Activated CD8-positive, alpha-beta memory T cell treated with anti-CD3 and anti-CD28 coated beads for 4 hours (primary cell): ENCODE measurements around the gene SLC12A8.

Source experiments
- DNase-seq, 2 donors: peaks; one replicate each; pipeline ENCODE4 v3.0.0-alpha.2; 2020; ENCODE audit warnings: low read depth in 2 of 2

SLC12A8 gene

DNA sequence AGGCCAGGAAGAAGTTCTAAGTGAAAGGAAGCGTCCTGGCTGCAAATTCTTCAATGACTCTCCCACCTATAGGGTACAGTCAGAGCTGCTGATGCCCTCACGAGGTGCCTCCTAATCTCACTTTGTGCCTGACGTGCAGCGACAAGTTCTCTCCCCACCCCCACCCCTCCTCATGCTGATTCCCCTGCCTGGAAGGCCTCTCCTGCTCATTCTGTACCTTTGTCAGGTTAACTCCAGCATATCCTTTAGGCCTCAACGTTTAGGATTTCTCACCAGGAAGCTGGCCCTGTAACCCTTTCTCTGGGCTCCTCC is 25.0 kb downstream of the SLC12A8 start:
- DNase-seq, result no peak

DNA sequence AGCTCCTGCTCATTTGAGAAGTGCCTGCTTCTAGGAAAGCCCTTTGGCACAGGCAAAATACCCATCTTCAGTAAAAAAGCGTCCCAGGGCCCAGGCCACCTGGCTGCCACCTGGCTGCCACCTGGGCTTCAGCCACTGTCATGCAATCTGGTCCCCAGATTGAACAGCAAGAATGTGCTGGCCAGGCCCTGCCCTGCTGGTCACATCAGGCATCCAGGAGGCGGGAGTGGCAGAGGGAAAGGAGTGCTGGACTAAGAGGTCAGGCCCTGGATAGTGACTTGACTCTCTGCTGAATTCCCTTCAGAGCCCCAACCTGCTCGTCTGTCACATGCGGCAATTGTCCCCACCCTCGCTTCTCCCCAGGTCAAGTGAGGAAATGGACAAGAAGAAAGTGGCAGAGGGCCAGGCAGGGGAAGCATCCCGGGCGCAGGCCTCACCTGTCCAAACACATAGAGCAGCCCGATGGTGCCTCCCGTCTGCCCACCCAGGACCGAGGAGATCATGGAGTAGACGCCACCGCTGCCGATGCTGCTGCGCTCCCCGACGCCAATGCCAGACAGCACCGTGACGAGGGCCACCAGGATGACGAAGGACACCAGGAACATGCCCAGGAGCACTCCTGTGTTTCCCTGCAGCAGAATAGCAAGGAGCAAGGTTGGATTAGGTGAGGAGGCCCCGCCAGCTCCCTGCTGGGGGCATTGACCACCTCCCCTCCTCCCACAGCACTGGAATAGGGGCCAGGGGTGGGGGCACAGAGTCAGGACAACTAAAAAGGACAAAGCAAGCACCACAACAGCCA is 25.5 kb downstream of the SLC12A8 start:
- DNase-seq, result no peak

DNA sequence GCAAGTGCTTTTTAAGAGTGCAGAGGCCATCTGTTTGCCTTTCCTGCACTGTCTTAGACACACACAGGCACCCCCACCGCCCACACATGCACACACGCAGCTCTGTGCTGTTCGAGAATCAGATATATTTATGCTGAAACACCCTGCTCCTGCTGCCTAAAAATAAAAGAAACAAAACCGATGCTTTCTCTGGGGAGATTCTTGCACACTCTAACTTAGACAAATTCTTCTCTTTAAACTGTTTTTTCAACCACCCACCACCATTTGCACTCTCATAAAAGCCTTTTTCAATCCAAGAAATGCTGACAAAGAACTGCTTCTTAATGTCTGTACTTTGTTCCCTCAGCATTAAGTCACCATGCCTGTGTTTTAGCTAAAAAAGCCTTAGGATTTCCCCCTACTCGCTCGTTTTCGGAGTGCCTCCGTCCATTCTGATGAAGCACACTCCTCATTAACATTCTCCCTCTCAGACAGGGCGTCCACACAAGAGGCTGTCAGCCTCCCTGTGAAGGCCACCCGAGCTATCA is 26.2 kb downstream of the SLC12A8 start:
- DNase-seq, result no peak

DNA sequence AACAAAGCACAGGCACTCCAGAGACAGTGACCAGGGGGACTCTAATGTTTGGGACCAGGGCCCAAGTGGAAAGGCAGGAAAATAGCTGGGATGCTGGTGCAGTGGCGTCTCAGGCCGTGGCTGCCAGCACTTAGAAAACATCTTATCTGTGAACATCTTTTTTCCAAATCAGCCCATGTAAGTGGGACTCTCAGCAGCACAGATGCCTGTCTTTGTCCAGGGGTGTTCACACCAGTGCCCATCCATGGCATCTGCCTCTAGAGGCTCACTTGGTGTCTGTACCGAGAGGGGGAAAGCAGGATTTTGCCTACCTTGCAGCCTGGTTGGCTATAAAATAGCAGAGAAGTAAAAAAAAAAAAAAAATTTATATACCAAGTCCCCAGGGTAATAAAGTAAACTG is 26.7 kb downstream of the SLC12A8 start:
- DNase-seq, result no peak

DNA sequence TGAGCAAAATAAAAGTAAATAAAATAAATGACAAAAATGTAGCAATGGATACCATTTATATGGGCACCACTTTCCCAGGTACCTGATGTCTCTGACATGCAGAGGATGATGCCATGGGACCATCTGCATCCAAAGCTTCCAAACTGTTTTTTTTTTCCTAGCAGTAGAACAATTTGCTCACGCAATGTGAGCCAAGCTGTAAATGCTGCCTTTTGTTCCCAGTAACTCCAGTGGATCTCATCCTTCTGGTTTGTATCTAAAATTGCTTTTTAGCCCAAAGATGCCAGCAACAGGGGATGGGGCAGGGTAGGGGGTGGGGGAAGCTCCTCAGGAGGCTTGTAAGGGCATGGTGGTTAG is 32.7 kb downstream of the SLC12A8 start:
- DNase-seq, result no peak

DNA sequence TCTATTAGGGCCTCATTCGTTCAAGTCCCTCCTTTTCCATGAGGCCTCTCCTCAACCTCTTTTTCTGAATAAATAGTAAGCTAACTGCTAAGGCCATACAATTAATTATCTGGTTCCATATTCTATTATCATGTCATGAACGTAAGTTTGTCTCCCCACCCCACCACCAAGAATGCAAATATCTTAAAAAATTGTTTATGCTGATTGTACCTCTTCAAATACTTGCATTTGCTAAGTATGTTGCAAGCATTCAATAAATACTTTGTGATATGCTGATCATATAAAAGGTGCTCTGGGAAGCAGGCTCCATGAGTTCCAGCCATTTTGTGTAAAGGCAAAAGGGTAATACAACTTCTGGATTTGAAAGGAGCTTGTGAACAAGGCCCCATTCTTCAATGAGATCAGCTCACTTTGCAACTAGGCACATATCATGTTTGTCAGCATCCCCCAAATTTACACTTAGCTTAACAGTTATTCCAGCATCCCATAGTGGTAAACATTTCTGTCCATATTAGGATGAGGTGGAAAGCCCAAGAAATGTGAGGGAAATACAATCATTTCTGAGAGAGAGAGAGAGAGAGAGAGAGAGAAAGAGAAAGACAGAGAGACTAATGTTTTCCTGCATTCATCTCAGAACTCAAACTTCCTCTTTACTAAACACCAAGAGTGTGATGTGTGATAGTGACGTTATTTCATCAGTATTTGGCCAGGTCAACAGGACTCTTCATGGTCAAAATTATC is 33.2 kb downstream of the SLC12A8 start:
- no peak for DNase-seq

DNA sequence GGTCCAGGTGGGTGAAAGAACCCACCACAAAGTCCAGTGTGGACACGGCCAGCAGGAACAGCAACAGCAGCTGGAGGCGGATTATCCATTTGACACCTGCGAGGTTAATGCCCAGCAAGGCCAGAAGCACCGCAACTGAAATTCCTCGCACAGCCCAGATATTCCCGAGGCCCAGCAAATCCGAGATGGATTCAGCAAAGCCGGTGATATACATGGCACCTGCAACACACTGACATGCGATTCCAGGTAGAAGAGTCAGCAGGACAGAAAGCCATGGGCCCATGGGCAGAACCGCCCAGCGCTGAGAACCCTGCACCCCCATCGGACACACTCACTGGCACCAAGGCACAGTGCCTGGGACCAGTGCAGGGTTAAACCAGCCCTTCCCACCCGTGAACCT is 34.8 kb downstream of the SLC12A8 start:
- no peak for DNase-seq

DNA sequence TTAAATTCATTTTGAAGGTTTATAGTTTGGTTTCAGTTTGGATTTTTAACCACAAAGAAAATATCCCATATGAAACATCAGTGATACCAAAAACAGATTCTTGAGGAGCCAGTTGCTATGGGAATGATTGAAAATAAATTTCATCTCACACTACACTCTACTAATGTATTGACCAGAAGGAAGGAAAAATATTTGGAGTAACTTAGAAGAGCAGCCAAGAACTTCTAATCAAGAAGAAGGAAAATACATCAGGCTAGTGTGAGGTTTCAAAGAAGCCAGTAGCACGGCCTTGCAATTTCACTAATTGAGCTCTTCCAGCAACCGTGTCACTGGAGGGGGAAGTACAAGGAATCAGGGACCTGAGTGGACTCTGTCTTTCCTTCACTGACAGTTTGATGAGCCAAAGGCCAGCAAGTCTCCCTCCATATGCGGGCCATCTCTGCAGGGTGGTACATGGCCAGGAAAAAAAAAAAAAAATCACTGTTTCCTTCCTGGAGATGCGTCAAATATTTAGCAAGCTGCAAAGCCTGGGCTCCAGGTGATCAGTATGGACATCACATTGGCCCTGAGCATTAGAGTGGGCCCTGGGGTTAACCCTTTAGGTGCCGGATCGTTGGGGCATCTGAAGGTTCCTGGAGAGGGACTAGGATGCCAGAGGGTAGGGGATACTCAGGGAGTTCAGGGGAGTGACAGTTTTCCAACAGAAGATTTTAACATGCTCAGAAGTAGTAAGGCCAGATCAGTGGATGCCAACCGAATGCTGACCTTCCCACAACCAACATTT is 37.1 kb downstream of the SLC12A8 start:
- no peak for DNase-seq

DNA sequence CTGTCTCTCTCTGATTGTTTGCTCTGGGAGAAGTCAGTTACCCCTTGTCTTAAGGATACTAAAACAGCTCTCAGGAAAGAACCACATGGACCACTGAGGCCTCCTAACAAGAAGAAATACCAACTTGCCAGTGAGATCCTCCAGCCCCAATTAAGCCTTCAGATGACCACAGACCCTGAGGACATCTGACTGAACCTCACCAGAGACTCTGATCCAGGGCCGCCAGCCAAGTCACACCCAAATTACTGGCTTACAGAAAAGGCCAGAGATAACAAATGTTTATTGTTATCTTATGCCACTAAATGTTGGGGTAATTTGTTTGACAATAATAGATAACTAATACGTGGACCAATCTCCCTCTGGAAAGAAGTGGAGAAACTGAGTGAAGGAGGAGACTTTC is 40.2 kb downstream of the SLC12A8 start:
- no peak for DNase-seq

DNA sequence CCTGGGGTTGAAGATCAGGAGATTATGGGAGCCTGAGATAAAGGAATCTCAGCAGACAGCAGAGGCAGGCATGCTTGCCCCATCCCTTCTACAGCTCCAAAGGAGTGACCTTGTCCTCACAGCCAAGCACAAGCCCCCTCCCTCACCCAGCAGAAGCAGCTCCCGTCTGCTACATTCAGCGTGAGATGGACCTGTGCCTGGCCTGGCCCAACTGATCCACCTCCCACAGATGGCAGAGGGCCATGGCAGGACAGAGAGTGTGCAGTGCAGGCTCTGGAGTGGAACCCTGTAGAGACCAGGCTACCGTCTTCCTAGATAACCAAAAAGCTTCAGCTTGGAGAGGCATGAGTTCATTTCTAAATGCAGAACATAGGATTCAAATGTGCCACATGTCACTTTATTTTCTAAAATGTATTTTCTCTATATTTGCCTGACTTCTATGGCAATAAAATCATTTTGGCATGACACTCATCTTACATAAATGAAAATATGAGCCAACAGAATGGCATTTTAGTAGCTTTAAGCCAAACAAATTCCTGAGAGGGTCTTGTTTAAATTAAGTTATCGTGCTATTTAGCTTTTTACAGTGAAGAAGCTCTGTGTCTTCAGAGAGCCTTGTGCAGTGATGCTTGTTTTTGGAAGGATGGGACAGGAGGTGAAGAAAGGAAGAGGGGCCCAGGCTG is 43.7 kb downstream of the SLC12A8 start:
- no peak for DNase-seq

DNA sequence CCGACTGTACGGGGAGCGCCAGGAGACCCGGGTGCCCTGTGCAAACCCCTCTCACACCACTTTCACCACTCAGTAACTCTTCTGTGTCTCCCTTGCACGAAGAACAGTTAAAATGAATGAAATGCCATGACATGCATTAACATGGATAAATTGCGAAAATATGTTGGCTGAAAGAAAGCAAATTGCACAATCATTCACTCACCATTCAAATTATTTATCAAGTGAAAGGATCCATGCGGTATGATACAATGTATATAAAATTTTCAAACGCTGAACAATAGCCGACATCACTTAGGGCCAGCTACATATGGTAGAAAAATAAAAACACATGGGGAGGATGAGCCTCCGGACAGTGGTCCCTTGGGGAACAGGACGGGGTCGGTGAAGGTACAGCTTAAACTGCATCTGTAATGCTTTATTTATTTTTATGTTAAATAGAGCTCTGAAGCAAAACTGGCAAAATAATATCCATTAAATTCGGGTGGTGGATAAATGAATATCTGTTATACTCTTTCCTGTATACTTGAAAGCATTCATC is 45.9 kb downstream of the SLC12A8 start:
- DNase-seq, result no peak

DNA sequence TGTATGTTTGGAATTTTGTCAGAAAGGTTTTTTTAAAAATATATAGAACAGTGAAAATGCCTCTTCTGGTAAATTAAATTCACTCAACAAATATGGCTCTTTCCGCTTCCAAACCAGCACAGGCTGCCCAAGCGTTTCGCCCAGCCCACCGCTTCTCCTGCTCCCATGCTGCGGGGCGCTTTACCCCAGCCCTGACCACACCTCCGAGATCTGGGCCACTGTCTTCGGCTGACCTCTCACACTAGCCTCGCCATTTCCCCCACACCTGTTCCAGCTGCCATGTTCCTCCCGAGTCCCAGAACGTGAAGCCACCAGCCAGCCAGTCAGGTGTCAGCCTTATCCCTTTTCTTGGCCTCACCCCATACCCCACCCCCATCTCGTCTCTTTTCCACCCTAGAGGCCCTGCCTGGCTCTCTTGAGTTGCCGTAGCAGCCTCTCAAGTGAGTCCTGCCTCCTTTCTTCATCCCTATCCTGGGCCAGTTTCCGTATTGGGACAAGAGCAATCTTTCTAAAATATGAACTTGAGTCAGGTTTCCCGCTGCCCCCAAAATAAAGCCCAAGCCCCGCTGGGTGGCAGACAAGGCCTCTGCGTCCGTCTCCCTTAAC is 46.5 kb downstream of the SLC12A8 start:
- DNase-seq, result no peak

DNA sequence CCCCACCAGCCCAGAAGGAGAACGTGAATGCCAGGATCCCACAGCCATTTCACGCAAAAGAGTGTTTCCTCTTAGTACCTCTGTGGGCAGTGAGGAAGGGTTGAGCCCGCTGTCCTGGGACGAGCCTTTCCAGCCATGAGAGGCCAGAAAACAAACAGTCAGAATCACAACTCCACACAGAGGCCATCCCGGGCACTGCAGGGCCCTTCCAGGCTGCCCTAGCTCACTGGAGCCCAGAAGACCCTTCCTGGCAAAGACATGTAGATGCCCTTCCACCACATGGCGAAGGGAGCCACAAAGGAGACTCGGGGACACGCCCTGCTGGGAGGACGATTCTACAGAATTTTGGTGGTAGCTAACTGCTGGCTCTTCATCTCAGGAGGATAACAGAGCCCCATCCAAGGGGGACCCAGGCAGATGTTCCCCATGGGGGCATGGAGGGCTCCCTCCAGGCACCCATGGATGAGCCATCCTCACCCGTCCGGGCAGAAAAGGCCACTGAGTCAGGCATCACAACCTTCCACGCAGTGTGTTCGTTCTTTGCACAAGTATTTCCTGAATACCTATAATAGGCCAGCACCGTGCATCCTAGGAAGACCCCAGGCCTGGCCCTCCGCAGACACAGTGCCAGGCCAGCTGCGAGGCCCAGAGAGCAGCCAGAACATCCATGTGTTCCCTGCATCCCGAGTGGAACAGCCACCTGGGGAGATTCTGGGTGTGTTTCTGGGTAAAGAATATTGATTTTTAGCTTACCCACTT is 47.2 kb downstream of the SLC12A8 start:
- DNase-seq, result no peak

DNA sequence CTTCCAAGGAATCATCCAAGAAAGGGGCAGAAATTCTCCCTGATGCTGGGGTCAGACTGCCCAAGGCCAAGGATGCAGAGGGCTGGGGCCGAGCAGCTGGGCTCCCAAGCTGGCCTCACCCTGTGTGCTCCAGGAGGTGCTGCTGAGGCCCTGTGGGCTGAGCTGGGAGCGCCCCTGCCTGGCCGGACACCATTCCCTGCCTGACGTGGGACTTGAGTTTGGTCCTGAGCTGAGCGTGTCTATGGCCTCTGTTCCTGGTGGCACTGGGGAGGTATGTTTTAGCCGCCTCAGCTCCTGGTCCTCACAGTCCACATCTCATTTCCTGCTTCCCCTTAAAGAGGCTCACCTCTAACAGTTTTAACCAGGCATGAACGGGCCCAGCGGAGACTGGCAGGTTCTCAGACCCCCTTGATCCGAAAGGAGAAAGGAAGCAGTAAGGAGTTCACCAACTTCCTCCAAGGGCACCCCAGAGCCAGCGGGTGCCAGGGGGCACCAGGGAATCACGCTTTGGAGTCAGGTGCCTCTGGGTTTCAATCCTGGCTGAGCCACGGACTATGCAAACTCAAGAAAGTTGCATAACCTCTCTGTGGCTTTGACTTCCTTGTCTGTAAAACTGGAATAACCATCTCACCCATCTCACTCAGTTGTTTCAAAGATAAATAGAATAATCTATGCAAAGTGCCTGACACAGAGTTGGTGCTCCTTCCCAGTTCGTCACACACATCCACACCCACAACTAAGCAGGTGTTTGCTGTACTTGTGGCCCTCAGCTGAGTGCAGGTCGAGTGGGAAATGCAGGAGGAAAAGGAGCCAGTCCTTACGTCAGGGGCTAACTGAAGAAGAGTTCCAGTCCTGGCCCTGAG is 48.6 kb downstream of the SLC12A8 start:
- DNase-seq, result no peak

DNA sequence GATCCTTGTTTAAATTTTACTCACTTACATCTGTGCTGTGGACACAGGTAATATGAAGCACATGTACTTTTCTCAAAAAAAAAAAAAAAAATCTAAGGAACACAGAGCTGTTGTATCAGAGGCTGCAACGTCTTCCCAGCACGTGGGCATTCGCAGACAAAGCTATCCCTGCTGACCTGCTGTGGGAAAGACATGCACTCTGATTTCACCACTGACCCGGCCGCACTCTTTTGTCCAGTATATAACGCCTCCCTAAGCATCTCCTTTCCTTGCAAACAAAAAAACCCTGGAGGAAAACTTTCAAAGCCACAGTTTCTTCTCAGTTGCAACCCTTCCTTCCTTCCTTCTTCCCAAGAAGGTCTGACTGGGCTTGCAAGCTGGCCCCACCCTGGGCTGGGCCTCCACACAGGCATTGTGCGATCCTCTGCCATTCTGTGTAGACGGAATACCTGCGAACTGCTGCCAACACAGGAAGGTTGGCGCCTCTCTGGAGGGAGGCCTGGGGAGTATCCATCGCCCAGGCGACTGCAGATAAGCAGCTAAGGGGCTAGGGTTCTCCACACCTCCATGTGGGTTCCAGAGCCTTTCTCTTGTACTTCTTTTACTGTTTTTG is 50.8 kb downstream of the SLC12A8 start:
- DNase-seq, result no peak

DNA sequence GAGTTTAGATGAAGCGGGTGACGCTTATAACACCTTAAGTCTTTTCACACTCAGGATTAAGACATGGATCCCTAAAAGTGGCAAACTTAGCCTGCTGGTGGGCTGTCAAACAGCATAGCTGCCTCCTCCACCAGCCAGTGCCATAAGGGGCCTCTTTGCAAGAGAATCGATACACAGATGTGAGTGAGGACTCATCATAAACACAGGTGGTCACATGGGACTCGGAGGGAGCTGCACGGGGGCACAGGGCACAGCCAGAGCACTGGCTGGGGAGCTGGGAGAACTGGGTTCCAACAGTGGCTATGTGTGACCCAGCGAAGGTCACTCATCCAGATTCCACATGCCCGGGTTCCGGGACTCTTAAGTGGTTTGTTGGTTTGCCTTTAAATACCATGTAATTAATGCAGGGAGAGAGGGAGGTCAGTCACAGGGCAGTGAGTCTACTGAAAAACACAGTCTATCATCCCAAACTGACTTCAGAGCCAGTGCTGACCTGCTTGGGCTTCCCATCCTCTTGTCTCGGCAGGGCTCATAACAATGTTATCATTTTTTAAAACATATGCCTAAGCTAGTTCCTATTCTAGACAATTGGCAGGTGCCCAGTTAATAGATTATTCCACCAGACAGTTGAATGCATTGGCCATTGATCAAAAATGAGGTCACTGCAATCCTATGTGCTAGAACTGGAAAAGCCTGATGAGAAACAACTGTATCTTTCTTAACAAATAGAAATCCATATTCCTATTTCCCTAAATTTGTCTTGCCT is 51.8 kb downstream of the SLC12A8 start:
- DNase-seq, result no peak

DNA sequence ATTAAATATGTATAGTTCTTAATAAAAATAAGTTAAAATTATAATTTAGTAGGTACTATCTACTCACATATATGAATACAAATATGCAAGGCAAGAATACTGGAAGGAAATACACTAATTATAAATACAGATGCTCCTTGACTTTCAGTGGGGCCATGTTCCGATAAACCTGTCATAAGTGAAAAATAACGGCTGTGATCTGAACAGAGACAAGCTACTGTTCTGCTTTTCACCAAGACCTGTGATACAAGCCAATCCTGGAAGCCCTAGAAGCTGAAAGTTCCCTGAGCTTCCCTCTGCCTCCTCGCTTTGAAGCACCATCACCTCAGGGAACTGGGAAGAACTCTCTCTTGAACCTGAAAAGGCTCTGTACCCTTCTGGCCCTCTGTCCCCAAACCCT is 55.4 kb downstream of the SLC12A8 start:
- no peak for DNase-seq

DNA sequence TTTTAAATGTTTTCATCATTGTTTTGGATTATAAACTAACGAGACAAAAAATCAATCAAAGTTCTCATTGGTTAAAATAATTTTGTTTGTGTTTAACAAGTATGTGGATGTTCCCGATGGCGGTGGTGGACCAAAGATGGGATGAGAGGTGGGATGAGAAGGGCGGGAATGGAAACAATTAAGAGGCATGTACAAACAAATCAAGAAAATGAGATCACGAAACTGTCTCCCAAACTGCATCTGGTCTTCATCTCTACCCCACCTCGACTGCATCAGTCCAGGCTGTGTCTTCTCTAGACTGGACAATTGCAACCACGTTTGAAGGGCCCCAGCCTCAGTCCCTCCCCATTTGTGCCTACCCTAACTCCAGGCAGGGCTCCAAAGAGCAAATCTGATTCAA is 56.1 kb downstream of the SLC12A8 start:
- no peak for DNase-seq
